H1 (cell line): ENCODE measurements around the gene MACF1. TPM values are rescaled to one million over a fixed set of nuclear protein-coding genes. Genes with fewer than 3 reads are reported as not detected.

Experiments
- CEBPB ChIP-seq: IDR thresholded peaks from 2 replicates; pipeline ENCODE4 v1.6.1; 2012; ENCODE audit warnings: low read depth, low read length
- E2F6 ChIP-seq: IDR thresholded peaks from 2 replicates; pipeline ENCODE4 v1.6.1; 2012; ENCODE audit warnings: inconsistent platforms
- EGR1 ChIP-seq: IDR thresholded peaks from 2 replicates; pipeline ENCODE4 v1.6.1; 2011; ENCODE audit warnings: low read depth, low read length, borderline replicate concordance
- EZH2 ChIP-seq: fragments of 200-600 bp; sonication (generic); IDR thresholded peaks from 2 replicates; pipeline ENCODE4 v1.7.1; 2012; ENCODE audit warnings: low read depth, mild to moderate bottlenecking, moderate library complexity, low read length, inconsistent platforms; ENCODE audit not compliant: severe bottlenecking
- GABPA ChIP-seq: IDR thresholded peaks from 2 replicates; pipeline ENCODE4 v1.6.1; 2011; ENCODE audit warnings: mild to moderate bottlenecking, low read length, moderate library complexity, borderline replicate concordance; ENCODE audit not compliant: insufficient read depth
- HDAC2 ChIP-seq, 2 experiments: fragments of 300-600 bp in 1 of 2; sonication (generic) in 1 of 2; IDR thresholded peaks; 2 replicates each; pipeline ENCODE4 v1.6.1; 2011 to 2012; ENCODE audit warnings: low read depth in 2 of 2, low read length in 2 of 2, mild to moderate bottlenecking in 2 of 2, moderate library complexity in 2 of 2, borderline replicate concordance in 1 of 2, inconsistent platforms in 1 of 2
- SIN3A ChIP-seq, 2 experiments: IDR thresholded peaks in 1 of 2; conservative IDR thresholded peaks in 1 of 2; 2 replicates each; pipeline ENCODE4 v1.6.1; 2011 to 2012; ENCODE audit warnings: low read length in 2 of 2, improper control_type of control experiment in 1 of 2, low read depth in 1 of 2, mild to moderate bottlenecking in 1 of 2
- SP1 ChIP-seq: IDR thresholded peaks from 2 replicates; pipeline ENCODE4 v1.6.1; 2011; ENCODE audit warnings: low read depth, low read length
- SUZ12 ChIP-seq: fragments of 200-600 bp; sonication (generic); IDR thresholded peaks from 2 replicates; pipeline ENCODE4 v1.6.1; 2012; ENCODE audit warnings: mild to moderate bottlenecking, inconsistent platforms, low read length, moderate library complexity, mixed read lengths
- polyA plus RNA-seq, 7 experiments: library from polyadenylated mRNA; depleted of rRNA in 3 of 7; stranded (reverse) in 5 of 7; unstranded in 2 of 7; fragments of >200 nt in 5 of 7; fragments of 200-250 nt in 2 of 7; gene quantifications; 1 replicate in 5 of 7; 2 replicates in 1 of 7; 4 replicates in 1 of 7; pipeline versions ENCODE4 v1.2.1 to v1.2.3, GENCODE V29; 2011 to 2013; ENCODE audit warnings: missing spikeins in 2 of 7, mixed read lengths in 2 of 7
- total RNA-seq: library from RNA; stranded (reverse); fragmentation: NEBNext Ultra II Directional; extraction: Animal tissue kit (Norgen Biotek cat#: 25700); gene quantifications from 2 replicates; pipeline ENCODE4 v1.2.1, GENCODE V29; 2021

The MACF1 gene
- total and polyA plus RNA-seq, 2 of the 8 experiments (the other 6 are each of a cell fraction or from before 2014, with no cell fraction given), result 59.8 to 285 TPM

- TF ChIP-seq EZH2 (no peak), CEBPB (no peak), HDAC2 (IDR thresholded peaks at IDR 0.05; ENCODE audit: borderline replicate concordance in 1 of 2, low read depth in 2 of 2, low read length in 2 of 2) (no peak), E2F6 (no peak), SIN3A (conservative IDR thresholded peaks at IDR 0.05 in 1 of 2, IDR thresholded peaks at IDR 0.05 in 1 of 2; ENCODE audit: low read depth in 1 of 2, low read length in 2 of 2) (no peak), GABPA (no peak), SP1 (no peak), SUZ12 (no peak), EGR1 (no peak)
Measured at GRCh38 chr1:39229504-39229903, 25.0 kb downstream of the MACF1 start (continued).
